GM06990 (cell line): Measurements from ENCODE around the gene EPHX1.
"Not testable (repeated sequence)": the region's sequence is repeated elsewhere in the genome, so short reads cannot be mapped to it uniquely, and the experiment has no call there.

Experiments
- DNase-seq: peaks from one replicate; pipeline ENCODE4 v3.0.0-alpha.2; 2011; ENCODE audit not compliant: insufficient read length; ENCODE audit errors: extremely low read depth
- H3K27me3 ChIP-seq: replicated peaks from 2 replicates; pipeline ENCODE4 v1.6.0; 2011; ENCODE audit warnings: low read length; ENCODE audit not compliant: control insufficient read depth, insufficient read depth
- H3K36me3 ChIP-seq: 2 replicates; pipeline ENCODE4 v1.5.1; 2011; ENCODE audit warnings: low read length; ENCODE audit not compliant: control insufficient read depth, insufficient read depth
- H3K4me3 ChIP-seq: replicated peaks from 2 replicates; pipeline ENCODE4 v1.5.1; 2011; ENCODE audit warnings: low read depth, mild to moderate bottlenecking, control low read depth, low read length
- TF ChIP-seq, protein P1 (sequence below): IDR thresholded peaks from 2 replicates; pipeline ENCODE4 v1.5.1; 2011; ENCODE audit warnings: low read length, control low read depth, mild to moderate bottlenecking, inconsistent platforms; ENCODE audit not compliant: insufficient read depth, poor library complexity, severe bottlenecking

The EPHX1 gene

DNA sequence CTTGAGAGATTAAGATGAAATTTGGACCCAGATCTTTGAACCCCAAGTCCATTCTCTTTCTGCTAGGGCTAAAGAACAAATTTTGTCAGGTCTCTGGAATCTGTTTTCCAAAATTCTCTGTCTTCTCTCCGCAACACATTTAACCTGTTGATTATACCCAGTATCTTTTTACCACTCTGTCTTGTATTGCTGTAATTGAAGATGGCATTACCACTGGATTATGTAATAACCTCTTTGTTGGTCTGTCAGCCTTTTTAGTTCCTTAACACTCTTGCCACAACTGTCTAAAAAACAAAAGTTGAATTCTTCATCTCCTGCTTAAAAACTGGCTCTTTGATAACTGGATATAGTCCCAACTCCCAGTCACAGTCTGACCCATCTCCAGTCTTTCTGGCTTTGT lies 29.3 kb upstream of the EPHX1 start:
- Histone ChIP-seq H3K4me3 (no peak overlapping the region), H3K27me3 (no peaks in the 10 kb centered on the region), H3K36me3 (peaks cover 6% of the 10 kb centered on the region)
- TF ChIP-seq, protein P1, sequence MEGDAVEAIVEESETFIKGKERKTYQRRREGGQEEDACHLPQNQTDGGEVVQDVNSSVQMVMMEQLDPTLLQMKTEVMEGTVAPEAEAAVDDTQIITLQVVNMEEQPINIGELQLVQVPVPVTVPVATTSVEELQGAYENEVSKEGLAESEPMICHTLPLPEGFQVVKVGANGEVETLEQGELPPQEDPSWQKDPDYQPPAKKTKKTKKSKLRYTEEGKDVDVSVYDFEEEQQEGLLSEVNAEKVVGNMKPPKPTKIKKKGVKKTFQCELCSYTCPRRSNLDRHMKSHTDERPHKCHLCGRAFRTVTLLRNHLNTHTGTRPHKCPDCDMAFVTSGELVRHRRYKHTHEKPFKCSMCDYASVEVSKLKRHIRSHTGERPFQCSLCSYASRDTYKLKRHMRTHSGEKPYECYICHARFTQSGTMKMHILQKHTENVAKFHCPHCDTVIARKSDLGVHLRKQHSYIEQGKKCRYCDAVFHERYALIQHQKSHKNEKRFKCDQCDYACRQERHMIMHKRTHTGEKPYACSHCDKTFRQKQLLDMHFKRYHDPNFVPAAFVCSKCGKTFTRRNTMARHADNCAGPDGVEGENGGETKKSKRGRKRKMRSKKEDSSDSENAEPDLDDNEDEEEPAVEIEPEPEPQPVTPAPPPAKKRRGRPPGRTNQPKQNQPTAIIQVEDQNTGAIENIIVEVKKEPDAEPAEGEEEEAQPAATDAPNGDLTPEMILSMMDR: no peak
- DNase-seq: no peak

DNA sequence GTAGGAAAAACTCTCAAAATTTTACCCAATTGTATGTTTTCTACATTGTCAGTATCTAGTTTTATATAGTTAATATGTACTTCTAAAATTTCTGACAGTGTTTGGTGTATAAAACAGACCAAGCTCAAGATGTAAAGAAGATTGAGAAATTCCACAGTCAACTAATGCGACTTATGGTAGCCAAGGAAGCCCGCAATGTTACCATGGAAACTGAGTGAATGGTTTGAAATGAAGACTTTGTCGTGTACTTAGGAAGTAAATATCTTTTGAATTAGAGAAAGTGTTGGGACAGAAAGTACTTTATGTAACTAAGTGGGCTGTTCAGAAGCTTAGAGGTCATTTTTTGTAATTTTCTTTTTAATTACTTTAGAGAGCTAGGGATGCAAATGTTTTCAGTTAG lies 20.8 kb upstream of the EPHX1 start:
- not testable (repeated sequence) for H3K4me3 ChIP-seq, DNase-seq, H3K27me3 ChIP-seq
- H3K36me3 ChIP-seq: peaks cover 12% of the 10 kb centered on the region

DNA sequence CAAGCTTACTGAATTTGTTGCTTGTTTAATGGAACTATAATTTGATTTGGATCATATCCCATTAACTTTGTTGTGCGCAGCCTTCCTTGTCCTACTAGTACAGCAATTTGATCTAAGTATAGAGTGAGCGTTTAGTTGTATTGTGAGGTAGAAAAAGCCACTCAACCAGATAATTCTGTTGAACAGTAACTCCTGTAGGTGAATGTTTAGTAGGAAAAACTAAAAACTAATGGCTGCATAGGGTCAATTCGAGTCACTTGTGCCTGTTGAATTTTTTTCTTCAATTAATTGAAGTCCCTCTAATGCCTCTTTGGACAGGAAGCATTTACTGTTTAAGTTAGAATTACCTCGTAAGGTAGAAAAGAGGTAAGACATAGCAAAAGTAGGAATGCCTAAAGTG lies 15.0 kb upstream of the EPHX1 start:
- Histone ChIP-seq H3K27me3 (no peaks in the 10 kb centered on the region), H3K36me3 (peaks cover 2% of the 10 kb centered on the region), H3K4me3 (no peak overlapping the region)
- TF ChIP-seq, protein P1: no peak
- no peak for DNase-seq

DNA sequence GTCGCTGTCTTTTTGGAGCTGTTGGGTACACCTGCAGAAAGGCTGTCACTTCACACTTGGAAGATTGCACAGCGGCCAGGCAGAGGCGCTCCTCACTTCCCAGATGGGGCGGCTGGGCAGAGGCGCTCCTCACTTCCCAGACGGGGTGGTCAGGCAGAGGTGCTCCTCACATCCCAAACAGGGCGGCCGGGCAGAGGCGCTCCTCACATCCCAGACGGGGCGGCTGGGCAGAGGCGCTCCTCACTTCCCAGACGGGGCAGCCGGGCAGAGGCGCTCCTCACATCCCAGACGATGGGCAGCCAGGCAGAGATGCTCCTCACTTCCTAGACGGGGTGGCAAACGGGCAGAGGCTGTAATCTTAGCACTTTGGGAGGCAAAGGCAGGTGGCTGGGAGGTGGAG lies 13.8 kb upstream of the EPHX1 start:
- not testable (repeated sequence) for H3K4me3 ChIP-seq, H3K36me3 ChIP-seq, DNase-seq, H3K27me3 ChIP-seq

DNA sequence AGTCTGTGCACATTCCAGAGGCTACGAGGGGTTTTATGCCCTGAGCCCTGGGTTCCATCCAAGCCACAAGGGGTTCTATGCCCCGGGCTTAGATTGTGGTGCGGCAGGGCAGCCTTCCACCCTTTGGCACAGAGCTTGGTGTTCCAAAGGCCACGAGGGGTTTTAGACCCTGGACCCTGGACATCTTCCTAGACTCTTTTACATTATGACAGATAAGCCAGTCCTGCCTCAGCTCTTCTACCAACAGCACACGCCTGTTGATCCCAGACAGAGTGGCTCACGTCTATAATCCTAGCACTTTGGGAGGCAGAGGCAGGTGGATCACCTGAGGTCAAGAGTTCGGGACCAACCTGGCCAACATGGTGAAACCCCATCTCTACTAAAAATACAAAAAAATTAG lies 8.8 kb upstream of the EPHX1 start:
- not testable (repeated sequence) for H3K36me3 ChIP-seq, H3K4me3 ChIP-seq, DNase-seq, H3K27me3 ChIP-seq

DNA sequence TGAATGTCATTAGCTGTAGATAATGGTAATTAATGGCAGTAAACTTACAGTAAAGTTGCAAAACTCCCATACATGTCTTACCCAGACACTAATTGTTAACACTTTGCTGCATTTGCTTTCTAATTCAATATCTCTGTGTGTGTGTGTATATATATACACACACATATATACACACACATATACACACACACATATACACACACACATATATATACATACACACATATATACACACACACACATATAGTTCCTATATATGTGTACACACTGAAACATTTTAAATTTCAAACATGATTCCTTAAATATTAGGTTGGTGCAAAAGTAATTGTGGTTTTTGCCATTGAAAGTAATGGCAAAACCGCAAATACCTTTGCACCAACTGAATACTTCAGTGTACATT lies 3.7 kb upstream of the EPHX1 start:
- no peaks in the 10 kb centered on the region for H3K36me3 ChIP-seq
- no peak overlapping the region for H3K4me3 ChIP-seq
- no peaks in the 10 kb centered on the region for H3K27me3 ChIP-seq
- DNase-seq: no peak
- TF ChIP-seq, protein P1: no peak

DNA sequence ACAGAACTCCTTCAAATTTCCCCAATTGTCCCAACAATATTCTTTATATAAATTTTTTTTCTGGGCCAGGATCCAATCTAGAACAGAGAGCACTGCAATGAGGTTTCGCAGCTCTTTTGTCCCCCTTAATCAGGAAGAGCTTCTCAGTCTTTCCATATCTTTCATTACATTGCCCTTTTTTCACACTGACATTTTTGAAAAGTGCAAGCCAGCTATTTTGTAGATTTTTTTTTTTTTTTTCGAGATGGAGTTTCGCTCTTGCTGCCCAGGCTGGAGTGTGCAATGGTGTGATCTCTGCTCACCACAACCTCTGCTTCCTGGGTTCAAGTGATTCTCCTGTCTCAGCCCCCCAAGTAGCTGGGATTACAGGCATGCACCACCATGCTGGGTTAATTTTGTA lies 3.2 kb upstream of the EPHX1 start:
- not testable (repeated sequence) for H3K27me3 ChIP-seq, DNase-seq, H3K4me3 ChIP-seq, H3K36me3 ChIP-seq

DNA sequence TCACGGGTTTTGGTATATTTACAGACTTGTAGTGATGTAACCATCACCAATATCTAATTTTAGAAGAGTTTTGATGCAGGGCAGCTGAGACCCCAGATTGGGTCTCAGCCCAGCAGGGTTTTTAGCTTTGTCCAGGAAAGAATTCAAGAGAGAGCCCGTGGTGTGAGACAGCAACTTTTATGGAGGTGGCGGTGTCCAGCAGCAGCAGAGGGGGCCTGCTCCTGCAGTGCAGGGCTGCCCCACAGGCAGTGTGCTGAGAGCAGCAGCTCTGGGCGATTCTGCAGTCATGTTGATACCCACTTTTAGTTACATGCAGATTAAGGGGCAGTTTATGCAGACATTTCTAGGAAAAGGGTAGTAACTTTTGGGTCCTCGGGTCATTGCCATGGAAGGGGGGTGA lies 1.8 kb upstream of the EPHX1 start:
- TF ChIP-seq, protein P1: no peak
- H3K36me3 ChIP-seq: no peaks in the 10 kb centered on the region
- no peak for DNase-seq
- H3K4me3 ChIP-seq: no peak overlapping the region
- H3K27me3 ChIP-seq: no peaks in the 10 kb centered on the region

DNA sequence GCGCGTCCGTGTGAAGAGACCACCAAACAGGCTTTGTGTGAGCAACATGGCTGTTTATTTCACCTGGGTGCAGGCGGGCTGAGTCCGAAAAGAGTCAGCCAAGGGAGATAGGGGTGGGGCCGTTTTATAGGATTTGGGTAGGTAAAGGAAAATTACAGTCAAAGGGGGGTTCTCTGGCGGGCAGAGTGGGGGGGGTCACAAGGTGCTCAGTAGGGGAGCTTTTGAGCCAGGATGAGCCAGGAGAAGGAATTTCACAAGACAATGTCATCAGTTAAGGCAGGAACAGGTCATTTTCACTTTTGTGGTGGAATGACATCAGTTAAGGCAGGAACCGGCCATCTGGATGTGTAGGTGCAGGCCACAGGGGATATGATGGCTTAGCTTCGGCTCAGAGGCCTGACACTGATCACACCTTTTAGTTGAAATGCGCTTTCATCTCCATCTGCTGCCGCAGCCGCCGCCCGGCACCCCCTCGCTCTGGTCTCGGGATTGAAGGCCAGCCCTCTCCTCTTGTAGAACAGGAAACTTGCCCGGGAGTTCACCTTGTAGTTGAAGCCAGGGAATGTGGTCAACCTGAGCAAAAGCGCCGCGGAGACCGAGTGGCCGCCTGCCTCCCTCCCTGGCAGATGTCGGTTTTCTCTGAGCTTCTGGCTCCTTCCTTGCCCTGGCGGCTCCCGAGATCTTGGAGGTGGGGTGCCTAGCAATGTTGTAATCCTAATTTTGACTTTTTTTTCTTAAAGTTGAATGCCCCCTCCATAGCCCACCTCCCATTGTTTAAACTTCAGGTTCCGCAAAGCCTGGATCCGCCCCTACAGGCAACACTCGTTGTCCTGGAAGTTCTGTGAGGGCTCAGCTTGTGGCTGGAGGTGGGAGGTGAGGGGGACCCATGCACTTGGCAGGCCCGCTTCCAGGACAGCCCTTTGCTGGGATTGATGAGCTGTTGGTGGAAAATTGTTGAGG lies 935 bp downstream of the EPHX1 start:
- H3K27me3 ChIP-seq, H3K36me3 ChIP-seq, DNase-seq: not testable (repeated sequence)
- H3K4me3 ChIP-seq: peak overlapping the region; percentile 73
